ENCODE measurements around the gene ALMS1. TPM values are rescaled to one million over a fixed set of nuclear protein-coding genes. Genes with fewer than 3 reads are reported as not detected.
"Not testable (repeated sequence)": the region's sequence is repeated elsewhere in the genome, so short reads cannot be mapped to it uniquely, and the experiment has no call there.

Gene ALMS1
- total RNA-seq, 1 donor from 2014 or later, result 6.5 TPM

- ATAC-seq (ENCODE audit: poor library complexity) (no peak), DNase-seq (no peak)
- intact Hi-C loops (cut with DNase I), result no loop called here
Observed at GRCh38 chr2:73468376-73468775, 82.7 kb downstream of the ALMS1 start.

GRCh38 chr2:73483874-73484273 lies 98.2 kb downstream of the ALMS1 start:
- intact Hi-C loops (cut with DNase I); DNase-seq; ATAC-seq (ENCODE audit: poor library complexity): not testable (repeated sequence)

- ATAC-seq (ENCODE audit: poor library complexity) (no peak), DNase-seq (no peak)
- intact Hi-C loops (cut with DNase I), result no loop called here
Observed at GRCh38 chr2:73487112-73487657, 101.5 kb downstream of the ALMS1 start.

GRCh38 chr2:73488079-73488478 lies 102.4 kb downstream of the ALMS1 start:
- DNase-seq (no peak), ATAC-seq (ENCODE audit: poor library complexity) (no peak)

GRCh38 chr2:73489053-73489452 lies 103.4 kb downstream of the ALMS1 start:
- DNase-seq (no peak), ATAC-seq (ENCODE audit: poor library complexity) (no peak)
- intact Hi-C loops (cut with DNase I), result no loop called here

More at GRCh38 chr2:73488079-73488478, 102.4 kb downstream of the ALMS1 start:
- intact Hi-C loops (cut with DNase I), result no loop called here

GRCh38 chr2:73494031-73494430 lies 108.4 kb downstream of the ALMS1 start:
- ATAC-seq (ENCODE audit: poor library complexity) (no peak), DNase-seq (no peak)
- intact Hi-C loops (cut with DNase I), result no loop called here

- no peak for ATAC-seq (ENCODE audit: poor library complexity)
- no peak for DNase-seq
- intact Hi-C loops (cut with DNase I), result no loop called here
Observed at GRCh38 chr2:73503992-73504570, 118.4 kb downstream of the ALMS1 start.

GRCh38 chr2:73504850-73505249 lies 119.2 kb downstream of the ALMS1 start:
- DNase-seq; intact Hi-C loops (cut with DNase I); ATAC-seq (ENCODE audit: poor library complexity): not testable (repeated sequence)

- DNase-seq; ATAC-seq (ENCODE audit: poor library complexity); intact Hi-C loops (cut with DNase I): not testable (repeated sequence)
Observed at GRCh38 chr2:73510470-73510869, 124.8 kb downstream of the ALMS1 start.

GRCh38 chr2:73516033-73516432 lies 130.4 kb downstream of the ALMS1 start:
- ATAC-seq (ENCODE audit: poor library complexity) (no peak), DNase-seq (no peak)
- intact Hi-C loops (cut with DNase I), result no loop called here

- ATAC-seq (ENCODE audit: poor library complexity) (no peak), DNase-seq (no peak)
- intact Hi-C loops (cut with DNase I), result no loop called here
Observed at GRCh38 chr2:73528688-73529087, 143.1 kb downstream of the ALMS1 start.

- ATAC-seq (ENCODE audit: poor library complexity); DNase-seq; intact Hi-C loops (cut with DNase I): not testable (repeated sequence)
Observed at GRCh38 chr2:73530773-73531172, 145.1 kb downstream of the ALMS1 start.

GRCh38 chr2:73532381-73532780 lies 146.7 kb downstream of the ALMS1 start:
- intact Hi-C loops (cut with DNase I), result no loop called here
- DNase-seq (no peak), ATAC-seq (ENCODE audit: poor library complexity) (no peak)

GRCh38 chr2:73536133-73536840 lies 150.7 kb downstream of the ALMS1 start:
- no peak for DNase-seq
- intact Hi-C loops (cut with DNase I), result no loop called here
- ATAC-seq (ENCODE audit: poor library complexity), result no peak

GRCh38 chr2:73560875-73561274 lies 175.2 kb downstream of the ALMS1 start:
- intact Hi-C loops (cut with DNase I); ATAC-seq (ENCODE audit: poor library complexity); DNase-seq: not testable (repeated sequence)

GRCh38 chr2:73561422-73561821 lies 175.8 kb downstream of the ALMS1 start:
- no peak for ATAC-seq (ENCODE audit: poor library complexity)

GRCh38 chr2:73564986-73565385 lies 179.3 kb downstream of the ALMS1 start:
- ATAC-seq (ENCODE audit: poor library complexity) (no peak), DNase-seq (no peak)
- intact Hi-C loops (cut with DNase I), result no loop called here

More at GRCh38 chr2:73561422-73561821, 175.8 kb downstream of the ALMS1 start:
- DNase-seq, result no peak
- intact Hi-C loops (cut with DNase I), result no loop called here

- ATAC-seq (ENCODE audit: poor library complexity) (no peak), DNase-seq (no peak)
- intact Hi-C loops (cut with DNase I), result no loop called here
Observed at GRCh38 chr2:73566288-73566878, 180.7 kb downstream of the ALMS1 start.

GRCh38 chr2:73575261-73575660 lies 189.6 kb downstream of the ALMS1 start:
- ATAC-seq (ENCODE audit: poor library complexity) (no peak), DNase-seq (no peak)
- intact Hi-C loops (cut with DNase I), result no loop called here

- intact Hi-C loops (cut with DNase I), result no loop called here
- ATAC-seq (ENCODE audit: poor library complexity), result no peak
- no peak for DNase-seq
Observed at GRCh38 chr2:73582364-73582763, 196.7 kb downstream of the ALMS1 start.
